Suprapubic skin (tissue), 4 donors: Measurements from ENCODE around the gene NTN4. TPM values are rescaled to one million over a fixed set of nuclear protein-coding genes. Genes with fewer than 3 reads are reported as not detected.
"Not testable (repeated sequence)": the region's sequence is repeated elsewhere in the genome, so short reads cannot be mapped to it uniquely, and the experiment has no call there.

ENCODE experiments used
- DNase-seq, 2 donors: peaks; one replicate each; pipeline ENCODE4 v3.0.0-alpha.2; 2019; ENCODE audit warnings: low spot score in 2 of 2
- H3K27ac ChIP-seq: fragments of 200-600 bp; sonication (generic); one replicate; pipeline ENCODE4 v1.5.1; 2019
- H3K27me3 ChIP-seq: fragments of 200-600 bp; sonication (generic); one replicate; pipeline ENCODE4 v1.5.1; 2019
- H3K36me3 ChIP-seq: fragments of 200-600 bp; sonication (generic); one replicate; pipeline ENCODE4 v1.5.1; 2019
- H3K4me1 ChIP-seq: fragments of 200-600 bp; sonication (generic); one replicate; pipeline ENCODE4 v1.5.1; 2019
- H3K4me3 ChIP-seq: fragments of 200-600 bp; sonication (generic); one replicate; pipeline ENCODE4 v1.5.1; 2019; ENCODE audit warnings: mild to moderate bottlenecking
- H3K9me3 ChIP-seq: fragments of 200-600 bp; sonication (generic); one replicate; pipeline ENCODE4 v1.5.1; 2019
- CTCF ChIP-seq, 2 donors: fragments of 200-600 bp in 1 of 2; fragments of 450-650 bp in 1 of 2; sonication (generic) in 1 of 2; IDR thresholded peaks; one replicate each; pipeline ENCODE4 v1.5.1; 2016 to 2019; ENCODE audit warnings: antibody characterized with exemption in 2 of 2, mild to moderate bottlenecking in 1 of 2, moderate library complexity in 1 of 2
- EP300 ChIP-seq: sonication (generic); formaldehyde crosslinking; IDR thresholded peaks from one replicate; pipeline ENCODE4 v1.6.1; 2017; ENCODE audit warnings: antibody characterized with exemption
- POLR2A ChIP-seq, 2 donors: fragments of 450-650 bp; IDR thresholded peaks; one replicate each; pipeline ENCODE4 v1.6.1; 2017; ENCODE audit warnings: antibody characterized with exemption in 2 of 2, mild to moderate bottlenecking in 2 of 2, moderate library complexity in 2 of 2
- POLR2AphosphoS5 ChIP-seq, 3 donors: sonication (generic); formaldehyde crosslinking; IDR thresholded peaks; one replicate each; pipeline ENCODE4 v1.6.1; 2017; ENCODE audit warnings: antibody characterized with exemption in 3 of 3
- WGBS: methylation state at CpG from one replicate; pipeline ENCODE4 v1.1.5; 2018; 5-methylcytosine and 5-hydroxymethylcytosine counted together
- total RNA-seq, 4 donors: library from RNA; depleted of rRNA; stranded (reverse); fragments of >200 nt; gene quantifications; one replicate each; pipeline ENCODE4 v1.1.0, GENCODE V29; 2016

Gene NTN4
- total RNA-seq, 4 donors from 2014 or later, result 7.2 to 18.7 (median 13.0) TPM

- no peak for TF ChIP-seq POLR2A (IDR thresholded peaks at IDR 0.05)
- TF ChIP-seq CTCF (IDR thresholded peaks at IDR 0.05), result no peak
- TF ChIP-seq POLR2AphosphoS5 (IDR thresholded peaks at IDR 0.05), result no peak
- no peak for TF ChIP-seq EP300
- DNase-seq, result no peak
- H3K9me3 ChIP-seq, result no peaks in the 10 kb centered on the region
- peaks cover 18% of the 10 kb centered on the region for H3K4me1 ChIP-seq
- no peak overlapping the region for H3K27ac ChIP-seq
- 87% methylated on average over 1 of the region's 1 CpG for WGBS
- H3K4me3 ChIP-seq, result no peak overlapping the region
- H3K36me3 ChIP-seq, result no peaks in the 10 kb centered on the region
- no peaks in the 10 kb centered on the region for H3K27me3 ChIP-seq
These were observed 44.0 kb upstream of the NTN4 start for GRCh38 chr12:95834572-95834971.

- no peaks in the 10 kb centered on the region for H3K27me3 ChIP-seq
- H3K4me3 ChIP-seq, result no peak overlapping the region
- no peaks in the 10 kb centered on the region for H3K9me3 ChIP-seq
- no peaks in the 10 kb centered on the region for H3K36me3 ChIP-seq
- no peak overlapping the region for H3K27ac ChIP-seq
- DNase-seq, result no peak
- H3K4me1 ChIP-seq, result no peaks in the 10 kb centered on the region
- 54% methylated on average over 2 of the region's 2 CpGs for WGBS
- no peak for TF ChIP-seq EP300
- no peak for TF ChIP-seq CTCF (IDR thresholded peaks at IDR 0.05)
- TF ChIP-seq POLR2AphosphoS5 (IDR thresholded peaks at IDR 0.05), result no peak
- TF ChIP-seq POLR2A (IDR thresholded peaks at IDR 0.05), result no peak
These were observed 39.9 kb upstream of the NTN4 start for GRCh38 chr12:95830335-95831089.

GRCh38 chr12:95829395-95829794 is 38.8 kb upstream of the NTN4 start:
- Histone ChIP-seq H3K27me3 (no peaks in the 10 kb centered on the region), H3K36me3 (no peaks in the 10 kb centered on the region), H3K27ac (no peak overlapping the region), H3K4me3 (no peak overlapping the region), H3K9me3 (no peaks in the 10 kb centered on the region), H3K4me1 (no peaks in the 10 kb centered on the region)
- no peak for DNase-seq
- TF ChIP-seq CTCF (IDR thresholded peaks at IDR 0.05), result no peak
- TF ChIP-seq EP300, result no peak

- Histone ChIP-seq H3K4me1 (no peaks in the 10 kb centered on the region), H3K36me3 (no peaks in the 10 kb centered on the region), H3K27ac (no peak overlapping the region), H3K4me3 (no peak overlapping the region), H3K27me3 (no peaks in the 10 kb centered on the region), H3K9me3 (no peaks in the 10 kb centered on the region)
- TF ChIP-seq POLR2A (IDR thresholded peaks at IDR 0.05) (no peak), POLR2AphosphoS5 (IDR thresholded peaks at IDR 0.05) (no peak), EP300 (no peak), CTCF (IDR thresholded peaks at IDR 0.05) (peak; percentile 38 to 50)
- no peak for DNase-seq
- 0% methylated on average over 1 of the region's 1 CpG for WGBS
These were observed 29.6 kb upstream of the NTN4 start for GRCh38 chr12:95820096-95820703.

GRCh38 chr12:95815632-95816212 is 25.2 kb upstream of the NTN4 start:
- no peaks in the 10 kb centered on the region for H3K4me1 ChIP-seq
- TF ChIP-seq CTCF (IDR thresholded peaks at IDR 0.05) (peak in 1 of 2 donors; percentile 64), POLR2A (IDR thresholded peaks at IDR 0.05) (no peak)
- DNase-seq, result no peak
- H3K36me3 ChIP-seq, result no peaks in the 10 kb centered on the region
- H3K9me3 ChIP-seq, result no peaks in the 10 kb centered on the region
- H3K27ac ChIP-seq, result no peak overlapping the region
- WGBS, result 49% methylated on average over 5 of the region's 5 CpGs
- H3K27me3 ChIP-seq, result no peaks in the 10 kb centered on the region
- no peak overlapping the region for H3K4me3 ChIP-seq

- not testable (repeated sequence) for H3K36me3 ChIP-seq, H3K9me3 ChIP-seq, H3K27me3 ChIP-seq, H3K4me1 ChIP-seq, H3K27ac ChIP-seq, H3K4me3 ChIP-seq, DNase-seq
- 87% methylated on average over 4 of the region's 4 CpGs for WGBS
These were observed 21.6 kb upstream of the NTN4 start for GRCh38 chr12:95812155-95812554.
